Muscle of arm (tissue), 12 donors: Measurements from ENCODE around the gene SMO. TPM values are rescaled to one million over a fixed set of nuclear protein-coding genes. Genes with fewer than 3 reads are reported as not detected.
"Not testable (repeated sequence)": the region's sequence is repeated elsewhere in the genome, so short reads cannot be mapped to it uniquely, and the experiment has no call there.

Source experiments
- DNase-seq: peaks from one replicate; pipeline ENCODE4 v3.0.0-alpha.2; 2013
- polyA plus RNA-seq, 12 donors: library from polyadenylated mRNA; unstranded; fragments of 120-200 nt; gene quantifications; one replicate each; pipeline ENCODE4 v1.2.1, GENCODE V29; 2013; ENCODE audit not compliant: insufficient read length in 12 of 12

The SMO gene
- polyA plus RNA-seq, 12 donors, result 30.5 to 55.4 (median 45.1) TPM; not detected in 1

DNA sequence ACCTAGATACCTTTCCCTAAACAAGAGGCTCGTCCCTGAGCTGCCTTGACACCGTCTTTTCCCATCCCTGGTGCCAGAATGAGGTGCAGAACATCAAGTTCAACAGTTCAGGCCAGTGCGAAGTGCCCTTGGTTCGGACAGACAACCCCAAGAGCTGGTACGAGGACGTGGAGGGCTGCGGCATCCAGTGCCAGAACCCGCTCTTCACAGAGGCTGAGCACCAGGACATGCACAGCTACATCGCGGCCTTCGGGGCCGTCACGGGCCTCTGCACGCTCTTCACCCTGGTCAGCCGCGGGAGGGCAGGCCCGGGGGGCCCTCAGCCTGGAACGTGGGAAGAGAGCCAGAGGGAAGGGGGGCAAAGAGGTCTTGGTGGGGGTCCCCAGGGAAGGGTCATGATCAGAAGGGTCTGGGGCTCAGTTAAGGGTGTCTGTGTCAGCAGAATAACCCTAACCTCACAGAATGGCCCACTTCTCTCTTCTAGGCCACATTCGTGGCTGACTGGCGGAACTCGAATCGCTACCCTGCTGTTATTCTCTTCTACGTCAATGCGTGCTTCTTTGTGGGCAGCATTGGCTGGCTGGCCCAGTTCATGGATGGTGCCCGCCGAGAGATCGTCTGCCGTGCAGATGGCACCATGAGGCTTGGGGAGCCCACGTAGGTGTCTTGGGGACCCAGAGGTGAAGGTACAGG is 16.8 kb downstream of the SMO start:
- DNase-seq, result no peak

DNA sequence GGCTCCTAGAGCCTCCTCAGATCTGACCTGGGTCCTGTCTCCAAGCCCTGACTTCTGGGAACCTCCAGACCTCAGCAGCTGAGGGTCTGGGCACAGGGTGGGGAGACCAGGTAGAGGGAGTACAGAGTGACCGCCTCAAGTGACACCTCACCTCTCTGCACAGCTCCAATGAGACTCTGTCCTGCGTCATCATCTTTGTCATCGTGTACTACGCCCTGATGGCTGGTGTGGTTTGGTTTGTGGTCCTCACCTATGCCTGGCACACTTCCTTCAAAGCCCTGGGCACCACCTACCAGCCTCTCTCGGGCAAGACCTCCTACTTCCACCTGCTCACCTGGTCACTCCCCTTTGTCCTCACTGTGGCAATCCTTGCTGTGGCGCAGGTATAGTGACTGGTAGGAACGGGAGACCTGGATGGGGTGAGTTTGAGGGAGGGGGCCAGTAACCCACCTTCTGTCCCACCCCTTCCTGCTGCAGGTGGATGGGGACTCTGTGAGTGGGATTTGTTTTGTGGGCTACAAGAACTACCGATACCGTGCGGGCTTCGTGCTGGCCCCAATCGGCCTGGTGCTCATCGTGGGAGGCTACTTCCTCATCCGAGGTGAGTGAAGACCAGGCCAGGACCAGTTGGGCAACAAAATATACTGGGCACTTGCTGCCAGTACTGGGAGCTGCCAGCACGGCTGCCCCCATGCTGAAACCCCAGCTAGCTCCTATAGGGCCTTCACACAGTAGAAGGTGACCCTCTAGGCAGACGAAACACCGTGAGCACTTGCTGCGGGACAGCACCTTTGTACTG is 17.8 kb downstream of the SMO start:
- no peak for DNase-seq

DNA sequence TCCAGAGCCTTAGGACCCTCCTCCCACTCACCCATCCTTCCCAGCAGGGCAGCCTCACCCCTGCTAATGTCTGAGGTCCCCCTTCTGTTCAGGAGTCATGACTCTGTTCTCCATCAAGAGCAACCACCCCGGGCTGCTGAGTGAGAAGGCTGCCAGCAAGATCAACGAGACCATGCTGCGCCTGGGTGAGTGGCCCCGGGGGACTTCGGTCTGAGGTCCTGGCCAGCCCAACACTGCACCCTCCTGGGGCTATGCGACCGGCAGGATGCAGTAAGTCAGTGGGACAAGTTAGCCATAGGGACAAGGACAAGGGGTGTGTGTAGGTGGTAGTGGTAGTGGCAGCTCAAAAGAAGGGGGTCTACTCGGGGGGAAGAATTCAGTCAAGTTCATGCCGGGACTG is 20.2 kb downstream of the SMO start:
- no peak for DNase-seq

DNA sequence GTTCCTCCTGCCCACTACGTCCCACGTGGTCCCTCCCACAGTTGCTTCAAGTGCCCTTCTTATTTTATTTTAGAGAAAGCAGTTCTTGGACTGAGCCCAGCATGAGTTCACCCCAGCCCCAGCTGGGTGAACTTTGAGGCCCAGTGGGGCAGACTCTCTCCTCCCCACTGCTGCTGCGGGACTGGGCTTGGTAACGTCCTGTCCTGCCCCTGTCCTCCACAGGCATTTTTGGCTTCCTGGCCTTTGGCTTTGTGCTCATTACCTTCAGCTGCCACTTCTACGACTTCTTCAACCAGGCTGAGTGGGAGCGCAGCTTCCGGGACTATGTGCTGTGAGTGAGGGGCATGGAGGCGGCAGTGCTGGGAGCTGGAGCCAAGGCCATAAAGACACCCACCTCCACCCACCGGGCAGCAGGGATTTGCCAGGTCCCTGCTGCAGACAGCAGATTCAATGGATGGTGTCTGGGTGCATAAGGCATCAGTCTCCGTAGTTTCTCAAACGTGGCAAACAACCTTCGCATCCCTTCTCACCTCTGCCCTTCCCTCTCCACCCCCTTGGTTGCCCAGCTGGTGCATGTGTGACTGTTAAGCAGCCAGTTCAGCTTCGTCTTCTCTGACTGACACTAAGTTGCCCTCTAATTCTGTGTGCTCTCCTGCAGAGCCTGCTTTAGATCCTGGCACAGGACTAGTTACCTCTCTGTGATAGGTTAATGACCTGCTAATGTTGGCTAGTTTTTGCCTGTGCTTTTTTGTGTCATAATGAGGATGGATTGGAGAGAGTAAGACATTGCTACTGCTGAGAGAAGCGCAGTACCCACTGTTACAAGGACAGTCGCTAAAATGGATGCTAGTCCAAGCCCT is 20.9 kb downstream of the SMO start:
- DNase-seq, result no peak

DNA sequence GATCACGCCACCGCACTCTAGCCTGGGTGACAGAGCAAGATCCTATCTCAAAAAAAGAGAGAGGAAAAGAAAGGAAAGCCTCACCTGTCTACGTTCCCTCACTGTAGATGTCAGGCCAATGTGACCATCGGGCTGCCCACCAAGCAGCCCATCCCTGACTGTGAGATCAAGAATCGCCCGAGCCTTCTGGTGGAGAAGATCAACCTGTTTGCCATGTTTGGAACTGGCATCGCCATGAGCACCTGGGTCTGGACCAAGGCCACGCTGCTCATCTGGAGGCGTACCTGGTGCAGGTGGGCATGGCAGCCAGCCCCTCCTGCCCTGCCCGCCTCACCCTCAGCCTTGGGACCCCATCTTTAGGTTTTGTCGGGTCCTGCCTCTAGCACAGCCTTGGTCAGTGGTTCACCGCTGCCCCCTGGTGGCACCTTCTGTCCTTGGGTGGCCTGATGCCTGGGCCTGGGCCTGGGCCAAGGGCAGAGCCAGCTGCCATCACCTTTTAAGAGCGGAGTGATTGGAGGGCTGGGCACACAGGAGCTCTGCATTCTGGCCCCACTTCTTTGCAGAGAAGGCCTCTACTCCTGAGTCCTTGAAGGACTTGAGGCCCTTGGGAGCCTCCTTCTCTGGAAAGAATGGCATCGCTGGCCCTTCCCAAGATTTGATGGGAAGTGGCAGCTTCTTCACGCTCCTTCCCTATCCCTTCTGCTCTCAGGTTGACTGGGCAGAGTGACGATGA is 22.0 kb downstream of the SMO start:
- DNase-seq, result peak; percentile 70

DNA sequence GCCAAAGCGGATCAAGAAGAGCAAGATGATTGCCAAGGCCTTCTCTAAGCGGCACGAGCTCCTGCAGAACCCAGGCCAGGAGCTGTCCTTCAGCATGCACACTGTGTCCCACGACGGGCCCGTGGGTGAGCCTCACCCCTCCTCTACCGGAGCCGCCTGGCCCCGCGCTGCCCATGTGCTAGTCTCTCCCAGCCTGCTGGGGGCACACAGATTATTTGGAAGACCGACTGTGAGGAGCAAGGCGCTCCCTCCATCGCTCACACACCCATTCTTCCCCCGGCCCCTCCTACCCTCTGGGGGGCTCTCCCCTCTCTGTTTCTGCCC is 22.5 kb downstream of the SMO start:
- DNase-seq, result no peak

DNA sequence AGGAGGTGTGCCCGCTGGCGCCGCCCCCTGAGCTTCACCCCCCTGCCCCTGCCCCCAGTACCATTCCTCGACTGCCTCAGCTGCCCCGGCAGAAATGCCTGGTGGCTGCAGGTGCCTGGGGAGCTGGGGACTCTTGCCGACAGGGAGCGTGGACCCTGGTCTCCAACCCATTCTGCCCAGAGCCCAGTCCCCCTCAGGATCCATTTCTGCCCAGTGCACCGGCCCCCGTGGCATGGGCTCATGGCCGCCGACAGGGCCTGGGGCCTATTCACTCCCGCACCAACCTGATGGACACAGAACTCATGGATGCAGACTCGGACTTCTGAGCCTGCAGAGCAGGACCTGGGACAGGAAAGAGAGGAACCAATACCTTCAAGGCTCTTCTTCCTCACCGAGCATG is 23.7 kb downstream of the SMO start:
- DNase-seq, result no peak

DNA sequence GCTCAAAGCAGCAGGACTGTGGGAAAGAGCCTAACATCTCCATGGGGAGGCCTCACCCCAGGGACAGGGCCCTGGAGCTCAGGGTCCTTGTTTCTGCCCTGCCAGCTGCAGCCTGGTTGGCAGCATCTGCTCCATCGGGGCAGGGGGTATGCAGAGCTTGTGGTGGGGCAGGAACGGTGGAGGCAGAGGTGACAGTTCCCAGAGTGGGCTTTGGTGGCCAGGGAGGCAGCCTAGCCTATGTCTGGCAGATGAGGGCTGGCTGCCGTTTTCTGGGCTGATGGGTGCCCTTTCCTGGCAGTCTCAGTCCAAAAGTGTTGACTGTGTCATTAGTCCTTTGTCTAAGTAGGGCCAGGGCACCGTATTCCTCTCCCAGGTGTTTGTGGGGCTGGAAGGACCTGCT is 24.2 kb downstream of the SMO start:
- DNase-seq, result no peak

DNA sequence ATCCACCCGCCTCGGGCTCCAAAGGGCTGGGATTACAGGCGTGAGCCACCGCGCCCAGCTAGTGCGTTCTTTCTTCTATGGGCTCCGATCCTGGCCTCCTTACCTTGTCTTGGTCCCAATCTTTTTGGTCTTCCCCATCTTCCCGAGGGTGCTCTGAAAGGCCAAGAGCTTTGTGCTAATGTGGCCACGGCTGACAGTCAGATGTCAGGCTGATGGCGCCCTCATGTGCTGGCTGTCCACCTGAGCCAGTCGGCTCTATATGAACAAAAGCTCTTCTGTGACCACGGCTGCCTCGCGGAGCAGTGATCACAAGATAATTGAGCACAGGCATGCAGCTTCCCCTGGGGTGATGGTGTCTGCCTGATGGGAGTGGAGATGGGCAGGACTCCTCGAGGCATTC is 25.4 kb downstream of the SMO start:
- DNase-seq, result peak; percentile 35

DNA sequence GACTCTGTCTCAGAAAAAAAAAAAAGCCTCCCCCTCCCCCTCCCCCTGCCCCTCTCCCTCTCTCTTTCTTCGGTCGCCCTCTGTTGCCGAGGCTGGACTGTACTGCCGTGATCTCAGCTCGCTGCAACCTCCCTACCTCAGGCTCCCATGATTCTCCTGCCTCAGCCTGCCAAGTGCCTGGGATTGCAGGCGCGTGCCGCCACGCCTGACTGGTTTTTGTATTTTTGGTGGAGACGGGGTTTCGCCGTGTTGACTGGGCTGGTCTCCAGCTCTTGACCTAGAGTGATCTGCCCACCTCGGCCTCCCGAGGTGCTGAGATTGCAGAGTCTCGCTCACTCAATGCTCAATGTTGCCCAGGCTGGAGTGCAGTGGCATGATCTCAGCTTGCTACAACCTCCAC is 27.3 kb downstream of the SMO start:
- DNase-seq, result not testable (repeated sequence)

DNA sequence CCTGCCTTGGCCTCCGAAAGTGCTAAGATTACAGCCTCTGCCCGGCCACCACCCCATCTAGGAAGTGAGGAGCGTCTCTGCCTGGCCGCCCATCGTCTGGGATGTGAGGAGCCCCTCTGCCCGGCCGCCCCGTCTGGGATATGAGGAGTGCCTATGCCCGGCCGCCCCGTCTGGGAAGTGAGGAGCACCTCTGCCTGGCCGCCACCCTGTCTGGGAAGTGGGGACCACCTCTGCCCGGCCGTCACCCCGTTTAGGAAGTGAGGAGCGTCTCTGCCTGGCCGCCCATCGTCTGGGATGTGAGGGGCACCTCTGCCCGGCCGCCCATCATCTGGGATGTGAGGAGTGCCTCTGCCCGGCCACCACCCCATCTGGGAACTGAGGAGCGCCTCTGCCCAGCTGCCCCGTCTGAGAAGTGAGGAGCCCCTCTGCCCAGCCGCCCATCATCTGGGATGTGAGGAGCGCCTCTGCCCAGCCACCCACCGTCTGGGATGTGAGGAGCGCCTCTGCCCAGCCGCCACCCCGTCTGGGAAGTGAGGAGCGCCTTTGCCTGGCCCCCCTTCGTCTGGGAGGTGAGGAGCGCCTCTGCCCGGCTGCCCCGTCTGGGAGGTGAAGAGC is 27.8 kb downstream of the SMO start:
- not testable (repeated sequence) for DNase-seq

DNA sequence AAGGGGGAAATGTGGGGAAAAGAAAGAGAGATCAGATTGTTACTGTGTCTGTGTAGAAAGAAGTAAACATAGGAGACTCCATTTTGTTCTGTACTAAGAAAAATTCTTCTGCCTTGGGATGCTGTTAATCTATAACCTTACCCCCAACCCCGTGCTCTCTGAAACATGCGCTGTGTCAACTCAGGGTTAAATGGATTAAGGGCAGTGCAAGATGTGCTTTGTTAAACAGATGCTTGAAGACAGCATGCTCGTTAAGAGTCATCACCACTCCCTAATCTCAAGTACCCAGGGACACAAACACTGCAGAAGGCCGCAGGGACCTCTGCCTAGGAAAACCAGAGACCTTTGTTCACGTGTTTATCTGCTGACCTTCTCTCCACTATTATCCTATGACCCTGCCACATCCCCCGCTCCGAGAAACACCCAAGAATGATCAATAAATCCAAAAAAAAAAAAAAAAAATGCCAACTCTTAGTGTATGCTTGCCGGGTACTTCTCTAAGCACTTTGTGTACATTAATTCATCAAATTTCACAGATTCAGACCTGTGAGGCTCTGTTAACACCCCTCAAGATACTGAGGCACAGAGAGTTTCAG is 28.5 kb downstream of the SMO start:
- not testable (repeated sequence) for DNase-seq

DNA sequence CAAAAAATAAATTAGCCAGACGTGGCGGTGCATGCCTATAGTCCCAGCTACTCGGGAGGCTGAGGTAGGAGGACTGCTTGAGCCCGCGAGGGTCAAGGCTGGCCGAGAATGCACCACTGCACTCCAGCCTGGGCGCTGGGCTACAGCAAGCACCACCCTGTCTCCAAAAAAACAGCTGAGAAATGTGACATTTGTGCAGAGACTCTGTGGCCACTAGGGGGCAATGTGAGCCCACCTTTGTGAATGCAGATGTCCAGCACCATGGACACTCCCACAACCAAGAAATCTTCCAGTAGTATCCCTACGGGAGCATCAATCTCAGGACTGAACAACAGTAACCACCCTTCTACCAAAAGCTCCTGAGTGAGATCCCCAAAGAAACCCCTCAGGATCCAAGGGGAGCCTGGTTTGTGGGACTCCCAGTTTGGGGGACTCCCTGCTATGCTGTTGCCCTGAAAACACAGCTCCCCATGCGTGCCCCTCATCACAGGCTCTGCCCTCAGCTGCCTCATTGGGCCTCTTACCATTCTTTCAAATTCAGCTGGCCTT is 30.2 kb downstream of the SMO start:
- peak; percentile 89 for DNase-seq

DNA sequence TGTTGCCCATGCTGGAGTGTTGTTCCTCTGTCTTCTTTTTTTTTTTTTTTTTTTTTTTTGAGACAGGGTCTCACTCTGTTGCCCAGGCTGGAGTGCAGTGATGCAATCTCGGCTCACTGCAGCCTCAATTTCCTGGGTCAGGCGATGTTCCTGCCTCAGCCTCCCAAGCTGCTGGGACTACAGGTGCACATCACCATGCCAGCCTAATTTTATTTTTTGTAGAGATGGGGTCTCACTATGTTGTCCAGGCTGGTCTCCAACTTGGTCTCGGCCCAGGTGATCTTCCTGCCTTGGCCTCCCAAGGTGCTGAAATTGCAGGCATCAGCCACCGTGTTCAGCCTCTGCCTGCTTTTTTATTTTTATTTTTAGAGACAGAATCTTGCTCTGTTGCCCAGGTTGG is 30.7 kb downstream of the SMO start:
- DNase-seq, result not testable (repeated sequence)

DNA sequence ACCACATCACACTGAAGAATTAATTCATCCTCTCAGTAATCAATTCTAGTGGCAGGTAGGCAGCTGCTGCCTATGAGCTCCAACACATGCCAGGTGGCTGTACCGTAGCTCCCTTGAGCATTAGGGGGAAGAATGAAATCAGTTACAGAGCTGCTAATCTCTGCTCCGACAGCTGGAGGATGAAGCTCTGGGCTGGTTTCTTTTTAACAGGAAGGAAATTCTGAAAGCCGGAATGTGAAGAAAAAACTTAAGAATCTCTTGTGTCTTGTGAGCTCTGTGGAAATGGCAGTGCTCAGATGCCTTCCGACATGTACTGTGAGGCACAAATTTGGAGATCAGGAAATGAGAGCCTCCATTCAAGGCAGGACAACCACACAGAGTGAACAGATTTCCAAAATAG is 33.6 kb downstream of the SMO start:
- DNase-seq, result no peak

DNA sequence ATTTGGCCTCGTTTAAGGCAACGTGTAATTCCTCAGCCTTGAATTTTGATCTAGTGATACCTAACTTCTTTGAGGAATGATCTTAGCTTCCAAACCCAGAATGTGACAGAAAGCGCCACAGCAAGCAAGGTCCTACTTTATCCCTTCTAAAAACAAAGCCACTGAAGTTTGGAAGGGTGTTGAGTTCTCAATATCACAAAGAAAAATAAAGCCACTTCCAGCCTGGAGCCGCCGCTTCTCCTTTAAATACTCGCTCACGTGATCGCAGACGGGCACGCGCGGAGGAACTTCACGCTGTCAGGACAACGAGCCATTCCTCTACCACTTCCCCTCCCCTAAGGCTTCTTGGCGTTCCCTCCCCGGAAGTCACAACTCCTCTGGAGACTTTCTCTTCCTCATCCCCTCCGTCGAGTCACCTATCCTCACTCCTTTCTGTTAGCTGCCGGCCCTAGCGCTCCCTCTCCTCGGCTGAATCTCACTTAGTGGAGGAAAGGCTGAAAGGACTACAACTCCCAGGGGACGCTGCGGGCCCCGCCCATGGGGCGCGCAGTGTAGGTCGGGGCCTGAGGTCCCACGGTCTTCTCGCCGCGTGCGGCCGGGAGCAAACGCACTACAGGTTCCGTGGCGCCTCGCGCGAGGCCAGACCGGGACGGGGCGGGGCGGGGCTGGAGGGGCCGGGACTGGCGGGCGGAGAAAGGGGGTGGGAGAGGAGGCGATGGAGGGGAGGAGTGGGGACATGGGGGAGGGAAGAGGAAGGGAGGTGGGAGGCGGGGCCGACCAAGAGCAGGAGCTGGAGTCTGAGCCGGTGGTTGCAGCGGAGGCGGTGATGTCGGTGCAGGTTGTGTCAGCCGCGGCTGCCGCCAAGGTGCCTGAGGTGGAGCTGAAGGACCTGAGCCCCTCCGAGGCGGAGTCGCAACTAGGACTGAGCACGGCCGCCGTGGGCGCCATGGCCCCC is 36.1 kb downstream of the SMO start, which contains the start of gene AHCYL2:
TSS of gene AHCYL2 (plus strand) at position 780 of the 955 bp plus-strand sequence.
- peak; percentile 98 for DNase-seq

DNA sequence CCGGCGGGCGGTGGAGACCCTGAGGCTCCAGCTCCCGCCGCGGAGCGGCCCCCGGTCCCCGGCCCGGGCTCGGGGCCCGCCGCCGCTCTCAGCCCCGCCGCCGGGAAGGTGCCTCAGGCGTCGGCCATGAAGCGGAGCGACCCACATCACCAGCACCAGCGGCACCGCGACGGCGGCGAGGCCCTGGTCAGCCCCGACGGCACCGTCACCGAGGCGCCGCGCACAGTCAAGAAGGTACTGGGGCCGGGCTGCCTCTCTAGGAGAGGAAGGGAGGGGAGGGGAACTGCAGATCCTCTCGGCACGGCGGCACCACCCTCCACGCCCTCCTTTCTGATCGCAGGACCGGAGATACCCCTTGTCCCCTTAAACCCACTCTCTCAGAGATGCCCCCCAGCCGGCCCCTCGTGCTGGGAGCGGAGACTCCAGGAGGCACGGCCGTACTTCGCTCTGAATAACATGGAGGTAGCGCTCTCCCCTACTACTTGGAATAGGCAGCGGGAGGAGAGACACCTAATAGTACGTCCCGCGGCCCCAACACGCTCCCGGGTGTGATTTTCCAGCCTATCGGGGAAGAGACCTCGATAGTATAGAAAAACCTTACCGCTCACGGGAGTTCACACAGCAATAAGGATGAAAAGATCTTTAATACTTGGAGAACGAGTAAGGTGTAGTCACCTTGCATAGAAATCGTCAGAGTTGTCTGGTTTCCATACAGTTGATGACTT is 36.9 kb downstream of the SMO start:
- no peak for DNase-seq

DNA sequence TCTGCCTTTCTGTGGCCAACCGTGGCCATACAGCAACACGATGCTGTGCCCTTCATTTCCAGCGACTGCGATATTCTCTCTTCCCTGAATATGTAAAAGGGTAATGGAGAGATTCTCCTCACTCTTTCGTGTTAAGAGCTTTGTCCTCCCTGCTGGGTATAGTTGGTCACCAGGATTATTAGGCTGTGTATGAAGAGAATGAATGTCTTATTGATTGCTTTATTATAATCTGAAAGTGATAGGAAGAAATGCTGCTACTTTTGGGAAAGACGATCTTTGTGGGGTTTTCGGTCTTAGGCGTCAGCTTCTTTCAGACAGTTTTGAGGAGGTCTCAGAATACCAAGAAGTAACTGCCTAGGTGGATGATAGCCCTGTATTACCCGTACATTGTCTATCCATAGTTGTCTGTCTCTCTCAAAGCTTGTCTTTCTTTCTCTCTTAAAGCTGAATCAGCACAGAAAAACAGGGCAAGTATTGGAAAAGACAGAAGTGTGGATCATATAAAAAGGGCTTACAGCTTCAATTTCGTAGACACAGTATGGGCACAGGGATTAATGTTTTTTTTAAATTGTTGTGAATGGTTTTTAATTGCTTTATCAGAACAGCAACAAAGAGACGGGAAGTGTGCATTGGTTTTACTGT is 37.6 kb downstream of the SMO start:
- no peak for DNase-seq
